ENCODE results near the gene GNB4.

The GNB4 gene

DNA sequence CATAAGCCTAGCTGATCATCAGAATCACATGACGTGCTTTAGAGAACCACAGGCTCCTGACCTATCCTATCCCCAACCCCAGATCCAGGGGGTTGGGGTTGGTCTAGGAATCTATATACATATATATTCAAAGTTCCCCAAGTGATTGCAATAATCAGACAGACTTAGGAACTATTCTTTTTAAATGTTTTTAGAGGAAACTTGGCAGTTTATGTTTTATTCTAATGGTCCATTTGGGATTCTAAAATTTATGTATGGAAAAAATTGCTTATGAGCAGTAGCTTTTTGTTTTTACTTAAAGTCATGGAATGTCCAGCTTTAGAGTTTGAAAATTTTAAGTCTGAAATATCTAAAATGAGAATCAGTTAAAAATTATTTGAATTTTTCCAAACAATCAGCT lies 81.6 kb downstream of the GNB4 start:
- TF ChIP-seq, protein P1, sequence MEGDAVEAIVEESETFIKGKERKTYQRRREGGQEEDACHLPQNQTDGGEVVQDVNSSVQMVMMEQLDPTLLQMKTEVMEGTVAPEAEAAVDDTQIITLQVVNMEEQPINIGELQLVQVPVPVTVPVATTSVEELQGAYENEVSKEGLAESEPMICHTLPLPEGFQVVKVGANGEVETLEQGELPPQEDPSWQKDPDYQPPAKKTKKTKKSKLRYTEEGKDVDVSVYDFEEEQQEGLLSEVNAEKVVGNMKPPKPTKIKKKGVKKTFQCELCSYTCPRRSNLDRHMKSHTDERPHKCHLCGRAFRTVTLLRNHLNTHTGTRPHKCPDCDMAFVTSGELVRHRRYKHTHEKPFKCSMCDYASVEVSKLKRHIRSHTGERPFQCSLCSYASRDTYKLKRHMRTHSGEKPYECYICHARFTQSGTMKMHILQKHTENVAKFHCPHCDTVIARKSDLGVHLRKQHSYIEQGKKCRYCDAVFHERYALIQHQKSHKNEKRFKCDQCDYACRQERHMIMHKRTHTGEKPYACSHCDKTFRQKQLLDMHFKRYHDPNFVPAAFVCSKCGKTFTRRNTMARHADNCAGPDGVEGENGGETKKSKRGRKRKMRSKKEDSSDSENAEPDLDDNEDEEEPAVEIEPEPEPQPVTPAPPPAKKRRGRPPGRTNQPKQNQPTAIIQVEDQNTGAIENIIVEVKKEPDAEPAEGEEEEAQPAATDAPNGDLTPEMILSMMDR (IDR thresholded peaks at IDR 0.05; ENCODE audit: control insufficient read depth, insufficient read depth, low read depth, low read length, missing control alignments) = no peak
- no peak for DNase-seq (ENCODE audit: low read depth)
- no peak overlapping the region for H3K4me3 ChIP-seq (ENCODE audit: control insufficient read depth, low read depth, low read length)

DNA sequence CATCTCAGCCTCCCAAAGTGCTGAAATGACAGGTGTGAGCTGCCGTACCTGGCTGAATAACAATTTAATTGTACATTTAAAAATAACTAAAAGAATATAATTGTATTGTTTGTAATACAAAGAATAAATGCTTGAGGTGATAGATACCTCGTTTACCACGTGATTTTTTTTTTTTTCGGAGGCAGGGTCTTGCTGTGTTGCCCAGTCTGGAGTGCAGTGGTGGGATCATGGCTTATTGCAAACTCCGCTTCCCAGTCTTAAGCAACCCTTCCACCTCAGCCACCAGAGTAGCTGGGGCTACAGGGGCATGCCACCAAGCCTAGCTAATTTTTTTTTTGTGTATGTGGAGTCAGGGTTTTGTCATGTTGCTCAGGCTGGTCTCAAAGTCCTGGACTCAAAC lies 87.9 kb downstream of the GNB4 start:
- TF ChIP-seq, protein P1 (IDR thresholded peaks at IDR 0.05; ENCODE audit: control insufficient read depth, insufficient read depth, low read depth, low read length, missing control alignments) = no peak
- no peak overlapping the region for H3K4me3 ChIP-seq (ENCODE audit: control insufficient read depth, low read depth, low read length)
- DNase-seq (ENCODE audit: low read depth) = no peak

DNA sequence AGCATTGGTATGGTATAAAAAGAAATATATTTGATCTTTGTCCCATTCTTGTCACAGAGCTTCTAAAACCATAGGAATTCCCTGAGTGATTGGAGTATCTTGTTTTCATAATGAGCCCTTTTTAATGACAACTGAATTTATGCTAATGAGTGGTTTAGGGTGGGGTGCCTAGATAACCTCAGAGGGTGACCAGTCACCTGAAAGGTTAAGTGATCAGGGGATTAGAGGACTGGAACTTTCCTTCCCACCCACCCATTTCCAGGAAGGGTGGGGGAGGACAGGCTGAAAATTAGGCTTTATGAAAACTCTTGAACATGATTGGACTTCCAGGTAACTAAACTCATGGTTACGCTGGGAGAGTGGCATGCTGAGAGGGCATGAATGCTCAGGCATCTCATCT lies 95.3 kb downstream of the GNB4 start:
- DNase-seq (ENCODE audit: low read depth) = no peak
- no peak overlapping the region for H3K4me3 ChIP-seq (ENCODE audit: control insufficient read depth, low read depth, low read length)
- TF ChIP-seq, protein P1 (IDR thresholded peaks at IDR 0.05; ENCODE audit: control insufficient read depth, insufficient read depth, low read depth, low read length, missing control alignments) = no peak

DNA sequence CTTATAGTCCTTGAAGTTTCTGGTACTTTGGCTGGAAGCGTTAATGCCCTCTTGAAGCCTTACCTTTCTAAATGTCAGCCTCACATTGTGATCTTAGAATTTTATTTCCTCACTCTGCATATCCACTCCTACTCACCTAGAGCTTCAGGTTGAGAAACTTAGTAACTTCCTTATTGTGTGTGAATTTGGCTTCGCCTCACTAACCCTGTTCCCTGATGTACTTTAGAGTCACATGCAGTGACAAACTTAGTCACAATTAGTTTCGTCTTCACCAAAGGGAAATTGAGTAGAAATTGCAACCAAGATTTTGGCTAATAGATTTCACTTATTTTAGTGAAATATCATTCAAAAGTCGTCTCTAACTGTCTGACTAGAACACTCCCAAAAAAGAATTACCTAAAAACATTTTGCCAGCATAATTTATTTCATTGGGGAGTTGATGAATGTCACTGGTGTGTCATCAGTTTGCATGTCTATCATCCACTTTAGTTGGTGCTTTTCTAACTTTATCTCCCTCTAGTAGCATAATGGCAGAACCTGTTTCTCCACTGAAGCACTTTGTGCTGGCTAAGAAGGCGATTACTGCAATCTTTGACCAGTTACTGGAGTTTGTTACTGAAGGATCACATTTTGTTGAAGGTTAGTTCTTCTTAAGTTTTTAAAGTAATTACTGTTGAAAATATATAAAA lies 102.8 kb downstream of the GNB4 start:
- TF ChIP-seq, protein P1 (IDR thresholded peaks at IDR 0.05; ENCODE audit: control insufficient read depth, insufficient read depth, low read depth, low read length, missing control alignments) = no peak
- H3K4me3 ChIP-seq (ENCODE audit: control insufficient read depth, low read depth, low read length) = peak overlapping the region; percentile 83
- DNase-seq (ENCODE audit: low read depth) = no peak

DNA sequence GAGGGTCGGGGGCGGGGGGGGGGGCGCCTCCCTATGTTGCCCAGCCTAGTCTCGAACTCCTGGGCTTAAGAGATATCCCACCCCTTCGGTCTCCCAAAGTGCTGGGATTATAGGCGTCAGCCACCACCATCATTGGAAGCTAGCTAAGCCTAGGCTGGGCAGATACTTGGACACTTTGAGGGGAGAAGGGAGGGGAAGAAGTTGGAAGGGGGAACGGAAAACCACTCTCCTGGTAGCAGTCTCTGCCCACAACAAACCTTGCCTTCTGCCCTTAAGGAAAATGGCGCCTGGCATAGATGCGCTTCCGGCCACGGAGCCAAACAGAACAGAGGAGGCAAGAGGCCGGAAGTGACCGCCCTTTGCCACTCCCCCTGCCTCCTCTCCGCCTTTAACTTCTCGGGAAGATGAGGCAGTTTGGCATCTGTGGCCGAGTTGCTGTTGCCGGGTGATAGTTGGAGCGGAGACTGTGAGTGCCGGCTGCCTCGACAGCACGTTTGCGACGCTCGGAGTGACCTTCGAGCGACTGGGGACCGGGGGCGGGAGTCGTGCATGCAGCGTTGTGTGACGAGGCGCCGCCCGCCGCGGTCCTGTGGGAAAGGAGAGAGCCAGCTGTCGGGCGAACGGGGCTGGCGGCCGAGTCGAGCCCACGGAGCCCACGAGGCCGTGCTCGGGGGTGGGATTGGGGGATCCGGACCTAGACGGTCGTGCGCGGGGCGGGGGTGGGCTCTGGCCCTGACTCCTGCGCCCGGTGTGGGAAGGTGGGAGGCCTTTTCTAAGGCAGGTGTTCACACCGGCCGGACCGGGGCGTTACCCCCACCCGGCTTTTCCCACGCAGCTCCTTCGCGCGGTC lies 103.7 kb downstream of the GNB4 start, which contains the start of gene MFN1:
MFN1 (plus strand) TSS at position 365 of the 850 bp plus-strand sequence. CDS start 1,143 bp downstream, outside the sequence.
- TF ChIP-seq, protein P1 (IDR thresholded peaks at IDR 0.05; ENCODE audit: control insufficient read depth, insufficient read depth, low read depth, low read length, missing control alignments) = no peak
- peak within 1 kb of the TSS; percentile 83 for H3K4me3 ChIP-seq (ENCODE audit: control insufficient read depth, low read depth, low read length)

More for the DNA sequence above, 103.7 kb downstream of the GNB4 start, which contains the start of gene MFN1:
- DNase-seq (ENCODE audit: low read depth) = peak; percentile 85
